WI38 (cell line): ENCODE measurements around the gene FAS.

Source experiments
- H3K4me3 ChIP-seq: 2 replicates; pipeline ENCODE4 v1.5.1; 2011; ENCODE audit warnings: low read depth, mild to moderate bottlenecking, control low read depth, low read length
- CTCF ChIP-seq: IDR thresholded peaks from 2 replicates; pipeline ENCODE4 v1.5.1; 2012; ENCODE audit warnings: low read depth, mild to moderate bottlenecking, control low read depth, low read length

Gene FAS

GRCh38 chr10:88986549-88987242, 3.9 kb upstream of the FAS start:
- TF ChIP-seq CTCF = peak; percentile 45; the same call in 1 of the 2 replicates
- no peak overlapping the region for H3K4me3 ChIP-seq

- no peak overlapping the region for H3K4me3 ChIP-seq
- no peak for TF ChIP-seq CTCF
Observed at GRCh38 chr10:88987243-88987725, 3.3 kb upstream of the FAS start.

GRCh38 chr10:88987840-88988239, 2.8 kb upstream of the FAS start:
- no peak for TF ChIP-seq CTCF
- H3K4me3 ChIP-seq = no peak overlapping the region

GRCh38 chr10:88989423-88989822, 1.2 kb upstream of the FAS start:
- no peak for TF ChIP-seq CTCF
- peak overlapping the region; percentile 91 for H3K4me3 ChIP-seq

- H3K4me3 ChIP-seq = peak overlapping the region; percentile 91
- no peak for TF ChIP-seq CTCF
Observed at GRCh38 chr10:88989824-88990383, 694 bp upstream of the FAS start.

- peak overlapping the region; percentile 91 for H3K4me3 ChIP-seq
- no peak for TF ChIP-seq CTCF
Observed at GRCh38 chr10:88991161-88991898, 732 bp downstream of the FAS start.

GRCh38 chr10:88991899-88992320, 1.3 kb downstream of the FAS start:
- no peak for TF ChIP-seq CTCF
- peak overlapping the region; percentile 91 for H3K4me3 ChIP-seq
